B cell (primary cell): Measurements from ENCODE around the gene AGBL4.

Experiments used
- CTCF ChIP-seq: fragments of 200-600 bp; IDR thresholded peaks from one replicate; pipeline ENCODE4 v1.8.0; 2022; ENCODE audit warnings: antibody characterized with exemption, mild to moderate bottlenecking
- EZH2 ChIP-seq: IDR thresholded peaks from 2 replicates; pipeline ENCODE4 v1.6.1; 2012; ENCODE audit warnings: borderline replicate concordance, low read depth, mild to moderate bottlenecking, moderate library complexity, low read length; ENCODE audit not compliant: insufficient read depth, poor library complexity, severe bottlenecking

GRCh38 chr1:48558366-48558765 is 1465.4 kb downstream of the AGBL4 start:
- TF ChIP-seq CTCF: no peak
- TF ChIP-seq EZH2: no peak
